NCI-H345 (cell line): Measurements from ENCODE around the gene FOXN3.
"Not testable (repeated sequence)": the region's sequence is repeated elsewhere in the genome, so short reads cannot be mapped to it uniquely, and the experiment has no call there.

ENCODE experiments used
- DNase-seq: peaks from one replicate; lab custom pipeline; 2025; lab: John Stamatoyannopoulos, UW

FOXN3 gene

GRCh38 chr14:89226801-89227495 is 190.1 kb downstream of the FOXN3 start:
- DNase-seq = no peak

GRCh38 chr14:89225607-89226006 is 191.4 kb downstream of the FOXN3 start:
- DNase-seq = no peak

GRCh38 chr14:89221109-89221810 is 195.8 kb downstream of the FOXN3 start:
- DNase-seq = peak; percentile 67

- no peak for DNase-seq
Observed at GRCh38 chr14:89219051-89219450, 198.0 kb downstream of the FOXN3 start.

GRCh38 chr14:89217891-89218290 is 199.1 kb downstream of the FOXN3 start:
- DNase-seq = no peak

- DNase-seq = no peak
Observed at GRCh38 chr14:89215531-89215930, 201.5 kb downstream of the FOXN3 start.

GRCh38 chr14:89215114-89215513 is 201.9 kb downstream of the FOXN3 start:
- no peak for DNase-seq

- DNase-seq = peak; percentile 85
Observed at GRCh38 chr14:89214221-89214965, 202.6 kb downstream of the FOXN3 start.

GRCh38 chr14:89212386-89213235 is 204.4 kb downstream of the FOXN3 start:
- no peak for DNase-seq

GRCh38 chr14:89209558-89209957 is 207.5 kb downstream of the FOXN3 start:
- DNase-seq = no peak

- DNase-seq = no peak
Observed at GRCh38 chr14:89207925-89208328, 209.1 kb downstream of the FOXN3 start.

GRCh38 chr14:89206389-89207031 is 210.5 kb downstream of the FOXN3 start:
- no peak for DNase-seq

GRCh38 chr14:89205137-89205740 is 211.8 kb downstream of the FOXN3 start:
- no peak for DNase-seq

GRCh38 chr14:89202413-89203190 is 214.4 kb downstream of the FOXN3 start:
- DNase-seq = no peak

- no peak for DNase-seq
Observed at GRCh38 chr14:89201645-89202044, 215.4 kb downstream of the FOXN3 start.

- not testable (repeated sequence) for DNase-seq
Observed at GRCh38 chr14:89199357-89199756, 217.7 kb downstream of the FOXN3 start.

GRCh38 chr14:89198544-89199329 is 218.3 kb downstream of the FOXN3 start:
- DNase-seq = no peak

- no peak for DNase-seq
Observed at GRCh38 chr14:89197623-89198022, 219.4 kb downstream of the FOXN3 start.

- DNase-seq = no peak
Observed at GRCh38 chr14:89196545-89196944, 220.5 kb downstream of the FOXN3 start.
